H1 (cell line): ENCODE measurements around the gene NMT2. TPM values are rescaled to one million over a fixed set of nuclear protein-coding genes. Genes with fewer than 3 reads are reported as not detected.

Experiments
- ATF3 ChIP-seq: IDR thresholded peaks from 2 replicates; pipeline ENCODE4 v1.6.1; 2011; ENCODE audit warnings: low read depth, mild to moderate bottlenecking, low read length; ENCODE audit not compliant: insufficient read depth
- polyA plus RNA-seq, 7 experiments: library from polyadenylated mRNA; depleted of rRNA in 3 of 7; stranded (reverse) in 5 of 7; unstranded in 2 of 7; fragments of >200 nt in 5 of 7; fragments of 200-250 nt in 2 of 7; gene quantifications; 1 replicate in 5 of 7; 2 replicates in 1 of 7; 4 replicates in 1 of 7; pipeline versions ENCODE4 v1.2.1 to v1.2.3, GENCODE V29; 2011 to 2013; ENCODE audit warnings: missing spikeins in 2 of 7, mixed read lengths in 2 of 7
- total RNA-seq: library from RNA; stranded (reverse); fragmentation: NEBNext Ultra II Directional; extraction: Animal tissue kit (Norgen Biotek cat#: 25700); gene quantifications from 2 replicates; pipeline ENCODE4 v1.2.1, GENCODE V29; 2021

NMT2 gene
- total and polyA plus RNA-seq, 2 of the 8 experiments (the other 6 are each of a cell fraction or from before 2014, with no cell fraction given): 4.4 to 15.4 TPM

- no peak for TF ChIP-seq ATF3
Observed at GRCh38 chr10:15136129-15137035, 32.1 kb downstream of the NMT2 start (continued).
